Endodermal cell (in vitro differentiated cells): ENCODE data around the gene SUPT5H. TPM values are rescaled to one million over a fixed set of nuclear protein-coding genes. Genes with fewer than 3 reads are reported as not detected.

Source experiments
- DNase-seq: peaks from one replicate; pipeline ENCODE4 v3.0.0-alpha.2; 2017
- H3K27ac ChIP-seq: 2 replicates; pipeline ENCODE4 v1.5.1; 2013; ENCODE audit warnings: mild to moderate bottlenecking, low read depth, low read length, moderate library complexity
- H3K27me3 ChIP-seq: 2 replicates; pipeline ENCODE4 v1.6.1; 2013; ENCODE audit warnings: mild to moderate bottlenecking, low read length, moderate library complexity; ENCODE audit not compliant: insufficient read depth, control insufficient read depth, poor library complexity, severe bottlenecking
- H3K36me3 ChIP-seq: 2 replicates; pipeline ENCODE4 v1.7.0; 2013; ENCODE audit warnings: mild to moderate bottlenecking, low read length, moderate library complexity; ENCODE audit not compliant: control insufficient read depth, insufficient read depth
- H3K4me1 ChIP-seq: one replicate; pipeline ENCODE4 v1.7.0; 2013; ENCODE audit warnings: low read length; ENCODE audit not compliant: control insufficient read depth, insufficient read depth
- H3K4me3 ChIP-seq: 2 replicates; pipeline ENCODE4 v1.5.1; 2013; ENCODE audit warnings: mild to moderate bottlenecking, low read length, moderate library complexity
- H3K9ac ChIP-seq: 2 replicates; pipeline ENCODE4 v1.6.1; 2013; ENCODE audit warnings: mild to moderate bottlenecking, low read length, moderate library complexity; ENCODE audit not compliant: poor library complexity, severe bottlenecking; ENCODE audit errors: extremely low read depth
- H3K9me3 ChIP-seq: 2 replicates; pipeline ENCODE4 v1.6.1; 2013; ENCODE audit warnings: mild to moderate bottlenecking, low read length, moderate library complexity; ENCODE audit not compliant: control insufficient read depth
- H3K27ac Mint-ChIP-seq: 2 replicates; pipeline ENCODE4 v1.8.0; 2020; ENCODE audit warnings: mixed read lengths
- H3K27me3 Mint-ChIP-seq: 2 replicates; pipeline ENCODE4 v1.8.0; 2021; ENCODE audit warnings: mild to moderate bottlenecking, mixed read lengths; ENCODE audit not compliant: insufficient read depth
- H3K36me3 Mint-ChIP-seq: 2 replicates; pipeline ENCODE4 v1.8.0; 2020; ENCODE audit warnings: low read depth, mixed read lengths
- H3K4me1 Mint-ChIP-seq: 2 replicates; pipeline ENCODE4 v1.8.0; 2020; ENCODE audit warnings: mixed read lengths
- H3K4me3 Mint-ChIP-seq: 2 replicates; pipeline ENCODE4 v1.8.0; 2020; ENCODE audit warnings: mild to moderate bottlenecking, moderate library complexity, mixed read lengths
- H3K9me3 Mint-ChIP-seq: 2 replicates; pipeline ENCODE4 v1.8.0; 2020; ENCODE audit warnings: mild to moderate bottlenecking, mixed read lengths
- CTCF ChIP-seq: fragments of 200-600 bp; sonication (generic); conservative IDR thresholded peaks from 2 replicates; pipeline ENCODE4 v1.5.0; 2021; ENCODE audit warnings: antibody characterized with exemption, mild to moderate bottlenecking
- WGBS, 2 experiments: methylation state at CpG; one replicate each; pipeline versions ENCODE4 v1.1.5 to v1.1.7; 2013; ENCODE audit warnings: missing lambda C conversion rate in 2 of 2, mixed read lengths in 1 of 2; ENCODE audit not compliant: insufficient coverage in 1 of 2, insufficient read length in 1 of 2; 5-methylcytosine and 5-hydroxymethylcytosine counted together
- total RNA-seq, 2 donors: library from RNA; stranded (reverse); fragmentation: NEBNext Ultra II Directional in 1 of 2; extraction: Animal tissue kit (Norgen Biotek cat#: 25700) in 1 of 2; gene quantifications; 2 replicates in 1 of 2; 3 replicates in 1 of 2; pipeline ENCODE4 v1.2.1, GENCODE V29; 2021

Gene SUPT5H
- total RNA-seq, 2 donors from 2014 or later = 130 to 139 TPM

- Histone ChIP-seq H3K4me1 (peaks cover 6% of the 10 kb centered on the region), H3K4me3 (peak overlapping the region; percentile 98), H3K9ac (peak overlapping the region; percentile 98), H3K27me3 (no peaks in the 10 kb centered on the region), H3K9me3 (no peaks in the 10 kb centered on the region), H3K27ac (peak overlapping the region; percentile 94), H3K36me3 (peaks cover 33% of the 10 kb centered on the region)
- Mint-ChIP-seq H3K27me3 (no peaks in the 10 kb centered on the region), H3K4me1 (peaks cover 32% of the 10 kb centered on the region), H3K9me3 (no peaks in the 10 kb centered on the region), H3K27ac (peak overlapping the region; percentile 94), H3K4me3 (peak overlapping the region; percentile 91), H3K36me3 (peaks cover 37% of the 10 kb centered on the region)
- TF ChIP-seq CTCF = no peak
- 0% methylated on average over 16 to 51 of the region's 54 CpGs for WGBS, 2 experiments
- peak; percentile 86 for DNase-seq
These were observed 32.0 kb upstream of the SUPT5H start for GRCh38 chr19:39413272-39413910.

DNA sequence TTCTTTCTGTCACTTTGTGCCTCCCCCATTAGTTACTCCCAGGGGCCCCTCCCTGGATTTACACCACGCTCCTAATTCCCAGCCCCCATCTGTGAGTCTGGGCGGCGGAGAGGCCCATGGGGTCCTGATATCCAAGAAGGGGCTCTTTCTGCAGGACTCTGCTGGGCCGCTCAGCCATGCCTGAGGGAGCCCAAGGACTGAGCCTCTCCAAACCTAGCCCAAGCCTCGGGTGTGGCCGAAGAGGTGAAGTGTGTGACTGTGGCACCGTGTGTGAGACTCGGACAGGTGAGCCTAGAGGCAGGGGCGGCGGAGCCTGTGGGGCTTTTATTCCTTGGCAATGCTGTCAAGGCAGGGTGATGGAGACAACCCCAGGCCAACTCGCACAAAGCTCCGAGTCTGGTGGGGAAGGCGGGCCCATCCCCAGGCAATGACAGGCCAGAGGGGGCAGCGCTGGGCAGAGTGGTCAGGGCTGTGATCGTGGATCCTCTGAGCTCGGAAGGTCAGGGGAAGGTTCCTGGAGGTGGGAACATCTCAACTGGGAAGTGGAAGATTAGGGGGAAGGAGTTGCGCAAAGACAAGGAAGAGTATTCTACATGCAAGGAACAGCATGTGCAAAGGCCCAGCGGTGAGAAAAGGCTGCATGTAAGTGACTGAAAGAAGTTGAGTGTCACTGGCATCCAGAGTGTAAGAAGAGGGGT, 31.3 kb upstream of the SUPT5H start:
- peak; percentile 80 for DNase-seq
- Mint-ChIP-seq H3K4me3 (peak overlapping the region; percentile 91), H3K9me3 (no peaks in the 10 kb centered on the region), H3K27ac (peak overlapping the region; percentile 94), H3K36me3 (peaks cover 38% of the 10 kb centered on the region), H3K4me1 (peaks cover 26% of the 10 kb centered on the region), H3K27me3 (no peaks in the 10 kb centered on the region)
- H3K27me3 ChIP-seq = no peaks in the 10 kb centered on the region
- peak overlapping the region; percentile 98 for H3K4me3 ChIP-seq
- 21 to 36% methylated on average over 8 to 18 of the region's 18 CpGs for WGBS, 2 experiments
- H3K27ac ChIP-seq = peak overlapping the region; percentile 94
- TF ChIP-seq CTCF = no peak
- peaks cover 6% of the 10 kb centered on the region for H3K4me1 ChIP-seq
- no peaks in the 10 kb centered on the region for H3K9me3 ChIP-seq
- H3K9ac ChIP-seq = peak overlapping the region; percentile 98
- peaks cover 39% of the 10 kb centered on the region for H3K36me3 ChIP-seq

DNA sequence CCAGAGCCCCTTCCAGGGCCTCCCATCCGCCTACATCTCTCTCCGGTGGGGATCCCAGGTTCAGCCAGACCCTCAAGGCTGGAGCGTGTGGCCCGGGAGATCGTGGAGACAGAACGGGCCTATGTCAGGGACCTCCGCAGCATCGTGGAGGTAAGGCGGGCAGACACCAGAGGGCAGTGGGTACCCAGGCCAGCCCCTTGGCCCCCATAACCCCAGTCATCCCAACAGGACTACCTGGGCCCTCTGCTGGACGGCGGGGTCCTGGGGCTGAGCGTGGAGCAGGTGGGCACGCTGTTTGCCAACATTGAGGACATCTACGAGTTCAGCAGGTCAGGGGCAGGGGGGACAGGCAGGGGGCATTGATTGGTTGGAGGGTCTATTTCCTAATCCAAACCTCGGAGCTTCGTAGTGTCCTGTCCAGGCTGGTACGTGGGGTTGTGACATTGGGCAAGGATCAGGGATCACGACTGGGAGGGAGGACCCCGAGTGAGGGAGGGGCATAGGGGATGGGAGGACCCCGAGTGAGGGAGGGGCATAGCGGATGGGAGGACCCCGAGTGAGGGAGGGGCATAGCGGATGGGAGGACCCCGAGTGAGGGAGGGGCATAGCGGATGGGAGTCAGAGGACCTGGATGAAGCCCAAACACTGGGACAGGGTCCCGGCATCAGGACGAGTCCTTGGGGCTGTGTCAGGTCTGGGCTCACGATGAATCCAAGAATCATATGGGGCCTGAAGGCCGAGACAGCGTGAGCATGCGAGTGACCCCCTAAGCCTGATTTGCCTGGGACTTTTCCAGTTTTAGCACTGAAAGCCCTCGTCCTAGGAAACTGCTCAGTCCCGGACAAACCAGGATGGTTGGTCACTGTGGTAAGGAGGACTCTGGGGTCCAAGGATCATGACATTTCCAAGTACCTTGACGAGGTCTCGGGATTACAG, 30.0 kb upstream of the SUPT5H start:
- H3K4me1 Mint-ChIP-seq = peaks cover 26% of the 10 kb centered on the region
- Histone ChIP-seq H3K4me3 (peak overlapping the region; percentile 98), H3K9me3 (no peaks in the 10 kb centered on the region), H3K9ac (no peak overlapping the region), H3K4me1 (peaks cover 6% of the 10 kb centered on the region), H3K27me3 (no peaks in the 10 kb centered on the region), H3K27ac (no peak overlapping the region), H3K36me3 (peaks cover 46% of the 10 kb centered on the region)
- peaks cover 43% of the 10 kb centered on the region for H3K36me3 Mint-ChIP-seq
- TF ChIP-seq CTCF = peak; percentile 52
- peak; percentile 69 for DNase-seq
- H3K9me3 Mint-ChIP-seq = no peaks in the 10 kb centered on the region
- peak overlapping the region; percentile 91 for H3K4me3 Mint-ChIP-seq
- no peaks in the 10 kb centered on the region for H3K27me3 Mint-ChIP-seq
- WGBS, 2 experiments = 83 to 93% methylated on average over 19 to 35 of the region's 35 CpGs
- no peak overlapping the region for H3K27ac Mint-ChIP-seq
